ENCODE data around the gene CPB2. TPM values are rescaled to one million over a fixed set of nuclear protein-coding genes. Genes with fewer than 3 reads are reported as not detected.

Gene CPB2
- total RNA-seq, 1 donor from 2014 or later: not detected

GRCh38 chr13:46010148-46010547, 94.7 kb downstream of the CPB2 start:
- H3K27me3 Mint-ChIP-seq: no peaks in the 10 kb centered on the region
- H3K9me3 Mint-ChIP-seq: no peaks in the 10 kb centered on the region
- ATAC-seq (ENCODE audit: low read depth) (no peak), DNase-seq (no peak)
- peaks cover 61% of the 10 kb centered on the region for H3K36me3 Mint-ChIP-seq (ENCODE audit: low read depth)
- H3K27ac Mint-ChIP-seq: no peak overlapping the region
- CTCF ChIA-PET: no interaction called here
- H3K4me1 Mint-ChIP-seq: no peaks in the 10 kb centered on the region
- POLR2A ChIA-PET: no interaction called here
- no peak for TF ChIP-seq CTCF (IDR thresholded peaks at IDR 0.05)
- no peak overlapping the region for H3K4me3 Mint-ChIP-seq
- intact Hi-C loops (cut with micrococcal nuclease): no loop called here

- Mint-ChIP-seq H3K36me3 (ENCODE audit: low read depth) (peaks cover 66% of the 10 kb centered on the region), H3K27me3 (no peaks in the 10 kb centered on the region), H3K4me3 (no peak overlapping the region), H3K27ac (no peak overlapping the region), H3K9me3 (no peaks in the 10 kb centered on the region), H3K4me1 (no peaks in the 10 kb centered on the region)
- POLR2A ChIA-PET: no interaction called here
- ATAC-seq (ENCODE audit: low read depth) (no peak), DNase-seq (no peak)
- intact Hi-C loops (cut with micrococcal nuclease): no loop called here
- CTCF ChIA-PET: no interaction called here
- no peak for TF ChIP-seq CTCF (IDR thresholded peaks at IDR 0.05)
Observed at GRCh38 chr13:46008631-46009030, 96.2 kb downstream of the CPB2 start.

- ATAC-seq (ENCODE audit: low read depth) (no peak), DNase-seq (no peak)
- ChIA-PET CTCF (no interaction called here), POLR2A (no interaction called here)
- H3K27me3 Mint-ChIP-seq: no peaks in the 10 kb centered on the region
- H3K9me3 Mint-ChIP-seq: peaks cover 2% of the 10 kb centered on the region
- no peak for TF ChIP-seq CTCF (IDR thresholded peaks at IDR 0.05)
- peaks cover 76% of the 10 kb centered on the region for H3K36me3 Mint-ChIP-seq (ENCODE audit: low read depth)
- H3K4me1 Mint-ChIP-seq: peaks cover 10% of the 10 kb centered on the region
- intact Hi-C loops (cut with micrococcal nuclease): no loop called here
- no peak overlapping the region for H3K27ac Mint-ChIP-seq
- H3K4me3 Mint-ChIP-seq: no peak overlapping the region
Observed at GRCh38 chr13:46006688-46007452, 98.0 kb downstream of the CPB2 start.

GRCh38 chr13:46004491-46004890, 100.3 kb downstream of the CPB2 start:
- Mint-ChIP-seq H3K4me1 (peaks cover 13% of the 10 kb centered on the region), H3K27me3 (no peaks in the 10 kb centered on the region), H3K36me3 (ENCODE audit: low read depth) (peaks cover 86% of the 10 kb centered on the region), H3K27ac (no peak overlapping the region), H3K4me3 (no peak overlapping the region), H3K9me3 (peaks cover 2% of the 10 kb centered on the region)
- DNase-seq (no peak), ATAC-seq (ENCODE audit: low read depth) (no peak)
- intact Hi-C loops (cut with micrococcal nuclease): no loop called here
- no peak for TF ChIP-seq CTCF (IDR thresholded peaks at IDR 0.05)
- ChIA-PET POLR2A (no interaction called here), CTCF (no interaction called here)

Other genes with a start within 250 kb of the CPB2 start
- gene ZC3H13, start 52.3 kb downstream of the CPB2 start, total RNA-seq: 48.1 and 48.7 TPM in 2 replicates
- 948 and 977 TPM in 2 replicates for gene LCP1, start 77.1 kb upstream of the CPB2 start, total RNA-seq
- gene LRRC63, start 106.9 kb upstream of the CPB2 start, total RNA-seq: 0.10 TPM in 1 of 2 replicates, not detected in the other